Measurements from ENCODE around the gene CTCF.
"Not testable (repeated sequence)": the region's sequence is repeated elsewhere in the genome, so short reads cannot be mapped to it uniquely, and the experiment has no call there.

CTCF gene

GRCh38 chr16:67562526-67562917 is at the start of gene CTCF:
CTCF (plus strand) TSS chr16:67562526; CDS start chr16:67610833, 48,307 bp downstream.
- DNase-seq (ENCODE audit: low read depth) = peak; percentile 84

GRCh38 chr16:67513892-67514291 is 48.4 kb upstream of the CTCF start:
- not testable (repeated sequence) for DNase-seq (ENCODE audit: low read depth)

- peak; percentile 78 for DNase-seq (ENCODE audit: low read depth)
These were observed 47.9 kb upstream of the CTCF start for GRCh38 chr16:67514382-67514828.

- no peak for DNase-seq (ENCODE audit: low read depth)
These were observed 45.8 kb upstream of the CTCF start for GRCh38 chr16:67516296-67517154.

GRCh38 chr16:67517155-67517445 is 45.2 kb upstream of the CTCF start:
- DNase-seq (ENCODE audit: low read depth) = no peak

- no peak for DNase-seq (ENCODE audit: low read depth)
These were observed 44.5 kb upstream of the CTCF start for GRCh38 chr16:67517661-67518423.

GRCh38 chr16:67518676-67519075 is 43.6 kb upstream of the CTCF start:
- DNase-seq (ENCODE audit: low read depth) = no peak

- no peak for DNase-seq (ENCODE audit: low read depth)
These were observed 43.1 kb upstream of the CTCF start for GRCh38 chr16:67519242-67519641.

GRCh38 chr16:67521095-67521804 is 41.1 kb upstream of the CTCF start:
- peak; percentile 92 for DNase-seq (ENCODE audit: low read depth)

- DNase-seq (ENCODE audit: low read depth) = no peak
These were observed 37.0 kb upstream of the CTCF start for GRCh38 chr16:67525176-67525860.

GRCh38 chr16:67526149-67526791 is 36.1 kb upstream of the CTCF start:
- no peak for DNase-seq (ENCODE audit: low read depth)

- DNase-seq (ENCODE audit: low read depth) = peak; percentile 38
These were observed 34.0 kb upstream of the CTCF start, which contains the start of gene RIPOR1 for GRCh38 chr16:67528222-67528869. RIPOR1 (plus strand) TSS chr16:67528829; CDS start chr16:67538447, 9,618 bp downstream.

- DNase-seq (ENCODE audit: low read depth) = peak; percentile 27
These were observed 33.3 kb upstream of the CTCF start for GRCh38 chr16:67528870-67529581.

- no peak for DNase-seq (ENCODE audit: low read depth)
These were observed 32.7 kb upstream of the CTCF start for GRCh38 chr16:67529582-67530012.

GRCh38 chr16:67530013-67530939 is 32.0 kb upstream of the CTCF start:
- peak; percentile 77 for DNase-seq (ENCODE audit: low read depth)

- DNase-seq (ENCODE audit: low read depth) = no peak
These were observed 31.1 kb upstream of the CTCF start for GRCh38 chr16:67531247-67531646.

- no peak for DNase-seq (ENCODE audit: low read depth)
These were observed 29.2 kb upstream of the CTCF start for GRCh38 chr16:67533024-67533560.

- not testable (repeated sequence) for DNase-seq (ENCODE audit: low read depth)
These were observed 28.3 kb upstream of the CTCF start for GRCh38 chr16:67533987-67534386.

GRCh38 chr16:67534431-67534830 is 27.9 kb upstream of the CTCF start:
- no peak for DNase-seq (ENCODE audit: low read depth)

All from fibroblast of gingiva (primary cell).